COLO668 (cell line): Measurements from ENCODE around the gene MAGI3.

ENCODE experiments used
- DNase-seq: peaks from one replicate; lab custom pipeline; 2025; ENCODE audit not compliant: unreplicated experiment; lab: John Stamatoyannopoulos, UW

MAGI3 gene

DNA sequence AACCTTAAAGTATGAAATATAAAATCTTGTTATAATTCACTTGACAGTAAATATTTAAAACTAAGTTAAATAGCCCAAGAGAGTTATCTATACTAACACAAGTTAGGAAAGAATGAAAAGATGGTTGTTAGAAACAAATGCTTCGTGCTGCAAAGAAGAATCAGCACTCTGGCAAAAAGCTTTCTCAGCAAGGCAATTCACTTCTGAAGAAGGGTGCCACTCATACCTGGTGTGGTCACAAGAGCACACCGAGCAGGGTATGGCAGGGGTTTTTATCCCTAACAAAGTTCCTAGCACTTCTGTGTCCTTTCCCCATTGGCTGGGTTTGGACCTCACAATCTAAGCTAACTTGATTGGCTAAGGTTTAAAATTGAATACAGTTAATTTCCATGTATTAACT, 121.0 kb downstream of the MAGI3 start:
- DNase-seq: no peak

DNA sequence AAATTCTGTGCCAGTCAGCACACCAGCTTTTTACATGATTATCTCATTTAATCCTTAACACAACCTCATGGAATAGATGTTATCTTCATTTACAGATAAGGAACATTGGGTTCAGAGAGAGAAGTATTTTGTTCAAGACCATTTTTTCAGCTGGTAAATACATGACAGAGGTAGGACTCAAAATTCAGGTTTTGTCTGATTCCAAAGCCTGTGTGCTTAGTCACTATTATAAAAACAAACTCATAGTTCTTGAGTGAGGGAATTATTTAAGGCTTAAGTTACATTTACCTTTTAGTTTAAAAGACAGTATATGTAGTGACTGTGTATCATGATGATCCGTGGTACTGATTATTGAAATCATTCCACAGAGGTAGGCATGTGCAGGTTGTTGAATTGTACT, 125.2 kb downstream of the MAGI3 start:
- DNase-seq: no peak

GRCh38 chr1:113517346-113517745, 127.0 kb downstream of the MAGI3 start:
- DNase-seq: no peak

DNA sequence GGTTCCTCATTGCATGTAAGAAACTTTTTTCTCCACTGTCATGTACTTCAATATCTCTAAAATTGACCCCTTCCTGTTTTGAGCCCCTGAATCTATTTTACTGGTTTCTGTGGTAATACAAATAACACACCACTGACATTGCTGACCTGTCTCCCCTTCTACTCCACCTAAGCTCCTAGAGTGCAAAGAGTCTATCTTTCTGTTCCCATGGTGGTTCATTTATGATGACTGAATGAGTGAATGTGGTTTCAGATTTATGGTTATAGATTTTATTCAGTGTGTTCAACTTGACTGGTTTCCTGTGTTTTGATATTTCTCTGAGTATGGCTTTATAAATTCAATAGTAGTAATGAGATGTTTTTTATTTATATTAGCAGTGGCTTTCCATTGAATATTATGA, 127.7 kb downstream of the MAGI3 start:
- no peak for DNase-seq

DNA sequence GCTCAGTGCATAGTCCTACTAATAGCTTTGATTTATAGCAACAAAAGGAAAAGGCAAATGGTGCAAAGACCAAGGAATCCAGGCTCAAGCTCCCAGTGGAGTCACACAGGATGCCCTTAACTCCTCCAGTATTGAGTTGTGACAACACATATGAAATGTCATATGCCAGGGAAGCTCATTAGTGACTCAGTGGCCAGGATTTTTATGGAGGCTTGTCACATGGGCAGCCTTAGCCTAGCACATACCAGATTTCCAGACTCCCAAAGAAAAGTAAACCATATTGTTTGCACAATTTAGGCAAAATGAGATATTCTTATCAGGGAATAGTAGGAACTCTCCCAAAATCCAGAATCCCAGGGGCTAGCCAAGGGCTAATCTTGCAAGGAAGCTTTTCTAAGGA, 129.2 kb downstream of the MAGI3 start:
- DNase-seq: no peak

GRCh38 chr1:113530021-113530420, 139.7 kb downstream of the MAGI3 start:
- DNase-seq: no peak

- DNase-seq: no peak
These were observed 141.0 kb downstream of the MAGI3 start for GRCh38 chr1:113531321-113531720.

- DNase-seq: no peak
These were observed 142.7 kb downstream of the MAGI3 start for GRCh38 chr1:113533061-113533460.

GRCh38 chr1:113534130-113534817, 144.0 kb downstream of the MAGI3 start:
- no peak for DNase-seq

- DNase-seq: no peak
These were observed 144.6 kb downstream of the MAGI3 start for GRCh38 chr1:113534875-113535274.

DNA sequence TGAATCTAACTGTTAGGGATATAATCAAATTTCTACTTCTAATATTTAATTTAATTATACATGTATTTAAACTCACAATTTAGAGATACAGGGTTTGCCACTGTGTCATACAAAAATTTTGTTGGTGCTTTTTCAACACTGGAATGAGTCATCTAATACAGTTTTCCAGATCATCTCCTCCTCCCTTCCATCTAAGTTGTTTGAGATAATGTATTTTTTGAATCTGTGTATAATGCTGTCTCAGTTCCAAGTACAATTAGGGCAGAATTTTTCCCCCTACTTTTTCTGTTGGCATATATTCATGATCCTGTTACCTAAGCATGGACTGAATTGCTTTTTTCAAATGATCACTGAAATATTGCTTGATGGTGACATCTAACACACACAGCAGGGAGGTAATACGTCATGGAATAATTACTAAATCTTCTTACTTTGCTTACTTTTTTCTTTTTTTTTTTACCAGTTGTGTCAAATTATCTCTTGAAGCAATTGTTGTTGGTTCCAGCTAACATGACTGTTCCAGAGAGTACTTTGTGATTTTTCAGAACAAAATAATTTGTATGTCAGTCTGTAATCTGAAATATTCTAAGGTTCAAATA, 146.0 kb downstream of the MAGI3 start:
- DNase-seq: no peak

GRCh38 chr1:113538225-113538624, 147.9 kb downstream of the MAGI3 start:
- DNase-seq: no peak

- DNase-seq: no peak
These were observed 150.0 kb downstream of the MAGI3 start for GRCh38 chr1:113540335-113540734.

DNA sequence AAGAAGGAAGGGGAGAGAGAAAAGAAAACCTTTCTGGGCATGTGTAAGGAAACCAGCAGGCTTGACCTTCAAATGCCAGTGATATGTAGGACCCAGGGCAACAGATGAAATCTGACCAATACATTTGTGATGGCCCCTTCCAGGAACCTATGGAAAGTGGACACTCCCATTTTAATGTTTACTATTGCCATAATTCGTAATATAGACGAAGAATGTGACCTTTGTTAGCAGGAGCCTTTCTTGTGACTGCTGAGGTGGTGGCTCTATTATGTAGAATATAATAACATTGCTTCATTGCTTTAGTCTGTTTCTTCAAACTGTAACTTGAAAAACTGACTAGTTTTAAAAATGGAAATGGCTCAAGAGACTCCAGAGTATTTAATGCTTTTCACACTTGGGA, 150.8 kb downstream of the MAGI3 start:
- DNase-seq: no peak

DNA sequence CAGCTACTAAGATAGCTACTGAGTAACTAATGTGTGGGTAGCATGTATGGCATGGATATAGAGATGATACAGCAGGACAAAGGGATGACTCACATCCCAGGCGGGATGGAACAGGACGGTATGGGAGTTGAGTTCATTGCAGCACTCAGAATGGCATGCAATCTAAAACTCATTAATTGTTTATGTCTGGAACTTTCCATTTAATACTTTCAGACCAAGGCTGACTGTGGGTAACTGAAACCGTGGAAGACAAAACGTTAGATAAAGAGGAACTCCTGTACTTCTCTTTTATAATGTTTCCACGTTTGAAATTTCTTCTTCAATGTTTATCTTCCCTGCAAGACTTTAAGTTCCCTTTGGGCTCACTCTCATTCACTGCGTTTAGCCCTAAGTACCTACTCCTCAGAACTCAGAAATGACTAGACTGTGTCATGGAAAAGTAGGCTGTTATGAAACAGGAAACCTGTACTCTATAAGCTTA, 151.9 kb downstream of the MAGI3 start:
- no peak for DNase-seq

GRCh38 chr1:113543110-113543509, 152.8 kb downstream of the MAGI3 start:
- DNase-seq: no peak

GRCh38 chr1:113545210-113545609, 154.9 kb downstream of the MAGI3 start:
- no peak for DNase-seq

DNA sequence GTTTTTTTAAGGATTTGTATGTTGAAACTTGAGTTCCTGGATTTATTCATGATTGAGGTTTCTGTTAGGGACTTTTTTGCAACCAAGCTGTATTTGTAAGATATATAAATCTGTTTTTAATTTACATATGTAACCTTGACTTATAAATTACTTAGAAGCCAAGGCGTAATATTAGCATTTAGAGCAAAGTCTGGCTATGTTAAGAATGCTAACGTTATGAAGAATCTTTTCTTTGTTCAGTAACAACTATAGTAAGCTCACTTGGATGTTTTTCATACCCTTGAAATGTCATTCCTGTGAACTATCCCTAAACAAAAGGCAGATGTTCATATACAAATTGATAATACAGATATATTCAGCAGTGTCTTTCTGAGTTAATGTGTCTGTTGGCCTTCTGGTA, 155.3 kb downstream of the MAGI3 start:
- DNase-seq: no peak

DNA sequence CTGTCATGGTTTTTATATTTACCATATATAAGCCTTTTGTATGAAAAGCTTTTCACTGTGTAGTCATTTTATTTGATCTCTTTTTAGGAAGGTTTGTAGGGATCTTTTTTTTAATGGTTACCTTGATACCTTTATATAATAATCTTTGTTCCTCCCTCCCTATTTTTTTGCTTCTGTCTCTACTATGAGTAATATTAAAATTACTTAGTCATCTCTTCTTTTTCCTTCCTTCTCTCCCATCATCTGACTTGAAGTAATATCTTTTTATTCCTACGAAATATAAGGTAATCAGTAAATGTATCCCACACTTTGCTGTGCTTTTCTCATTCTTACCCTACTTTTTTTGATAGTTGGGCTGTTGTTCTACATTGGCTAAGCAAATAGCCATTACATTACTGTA, 161.4 kb downstream of the MAGI3 start:
- DNase-seq: no peak

GRCh38 chr1:113552244-113552643, 161.9 kb downstream of the MAGI3 start:
- no peak for DNase-seq

GRCh38 chr1:113557187-113557586, 166.9 kb downstream of the MAGI3 start:
- DNase-seq: no peak

DNA sequence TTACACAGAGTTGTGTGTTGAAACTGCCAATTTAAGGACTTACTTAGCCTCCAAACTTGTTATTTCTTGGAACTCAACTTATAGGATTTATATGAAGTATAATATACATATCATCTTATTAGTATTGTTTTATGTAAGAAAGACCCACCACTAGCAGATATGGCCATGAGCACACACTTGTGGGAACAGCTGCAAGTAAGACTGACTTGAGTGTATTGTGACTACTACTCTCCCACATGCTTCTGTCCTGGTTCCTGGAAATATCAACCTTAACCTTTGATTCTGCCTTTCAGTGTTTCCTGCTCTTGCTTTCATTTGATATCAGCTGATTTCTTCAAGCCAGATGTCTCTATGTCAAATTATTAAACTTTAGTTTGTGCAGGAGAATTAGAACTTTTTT, 175.3 kb downstream of the MAGI3 start:
- no peak for DNase-seq

GRCh38 chr1:113567427-113567826, 177.1 kb downstream of the MAGI3 start:
- no peak for DNase-seq
